HG03095 (cell line): ENCODE data around the gene XIRP2.

Experiments used
- ATAC-seq: cut with Tn5 transposase; IDR thresholded peaks from one replicate; pipeline ENCODE4 v1.9.1; 2021; ENCODE audit warnings: moderate library complexity; ENCODE audit not compliant: unreplicated experiment

The XIRP2 gene

DNA sequence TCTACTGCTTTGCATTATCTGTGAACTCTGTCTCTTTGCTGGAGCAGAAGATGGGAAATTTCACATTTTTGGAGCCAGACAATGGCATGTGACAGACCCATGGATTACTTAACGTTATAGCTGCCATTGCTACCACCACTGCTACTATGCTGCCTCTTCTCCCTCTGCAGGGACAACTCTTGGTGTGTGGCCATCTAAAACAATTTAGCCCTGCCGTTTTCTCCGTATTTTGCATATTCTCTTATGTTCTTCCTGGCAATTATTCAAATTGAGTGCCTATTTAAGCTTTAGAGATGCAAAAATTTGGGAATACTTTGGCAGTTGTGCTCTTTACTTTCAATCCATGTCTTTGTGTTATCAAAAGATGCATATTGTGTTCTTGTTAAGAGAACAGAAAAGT, 386.8 kb downstream of the XIRP2 start:
- ATAC-seq: no peak

DNA sequence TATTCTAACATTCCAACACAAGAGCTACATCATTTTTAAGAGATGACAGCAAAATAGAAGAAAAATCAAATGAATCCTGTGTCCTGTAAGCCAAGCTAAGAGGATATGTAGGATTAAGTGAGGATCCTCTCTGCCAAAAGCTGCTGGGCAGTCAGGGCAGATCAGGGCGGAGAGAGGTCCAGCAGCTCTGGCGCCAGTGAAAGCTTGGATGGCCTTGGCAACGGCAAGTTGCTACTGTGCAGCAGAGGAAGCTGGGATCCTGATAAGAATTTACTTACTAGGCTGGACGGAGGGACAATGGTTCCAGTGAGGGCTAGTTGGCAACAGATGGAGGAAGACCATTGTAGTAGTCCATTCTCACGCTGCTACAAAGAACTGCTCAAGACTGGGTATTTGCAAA, 391.5 kb downstream of the XIRP2 start:
- no peak for ATAC-seq

DNA sequence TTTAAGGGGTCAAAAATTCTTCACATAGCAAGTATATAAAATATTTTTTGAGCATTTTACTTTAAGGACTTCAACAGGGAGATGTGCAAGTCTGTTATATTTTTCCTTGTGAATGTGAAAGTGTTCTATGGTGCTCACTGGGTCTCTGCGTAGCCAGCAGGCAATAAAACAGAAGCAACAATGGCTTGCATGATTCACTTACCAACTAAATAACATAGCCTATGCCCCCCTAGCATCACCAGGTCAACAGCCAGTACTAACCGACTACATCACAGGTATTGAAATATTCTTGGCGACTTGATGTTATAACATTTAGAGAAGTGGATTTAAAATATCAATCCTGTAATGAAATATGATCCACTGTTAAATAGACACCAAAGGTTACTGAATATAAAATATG, 398.9 kb downstream of the XIRP2 start:
- ATAC-seq: no peak

DNA sequence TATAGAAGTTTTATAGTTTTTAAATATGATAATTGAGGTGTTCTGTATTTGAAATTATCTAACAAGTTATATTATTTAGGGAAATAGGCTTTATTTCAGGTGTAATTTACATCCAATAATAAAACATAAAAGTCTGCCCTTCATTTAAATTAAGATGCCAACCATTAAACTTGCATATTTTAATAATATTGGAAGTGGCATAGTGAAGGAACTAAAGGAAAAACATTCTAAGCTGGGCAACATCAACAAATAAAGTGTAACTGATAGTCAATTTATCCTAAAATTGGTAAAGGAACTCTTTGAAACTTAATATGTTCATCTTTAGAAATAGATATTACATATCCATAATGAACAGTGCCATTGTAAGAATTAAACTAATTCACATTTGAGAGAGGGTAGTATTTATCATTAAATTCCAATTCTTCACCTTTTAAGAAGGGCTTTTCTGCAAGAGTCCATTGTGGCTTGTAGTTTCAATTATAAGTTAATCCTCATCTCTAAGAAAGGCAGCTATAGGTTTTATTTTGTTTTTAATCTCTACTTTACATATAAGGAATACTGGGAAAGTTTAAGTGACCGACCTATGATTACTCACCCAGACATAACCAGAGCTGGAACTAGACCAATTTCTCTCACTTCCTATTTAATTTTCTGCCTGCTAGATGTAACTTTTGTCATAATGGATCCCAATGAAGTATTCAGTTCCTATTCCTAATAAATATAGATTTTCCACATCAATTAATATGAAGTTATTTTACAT, 401.6 kb downstream of the XIRP2 start:
- no peak for ATAC-seq

DNA sequence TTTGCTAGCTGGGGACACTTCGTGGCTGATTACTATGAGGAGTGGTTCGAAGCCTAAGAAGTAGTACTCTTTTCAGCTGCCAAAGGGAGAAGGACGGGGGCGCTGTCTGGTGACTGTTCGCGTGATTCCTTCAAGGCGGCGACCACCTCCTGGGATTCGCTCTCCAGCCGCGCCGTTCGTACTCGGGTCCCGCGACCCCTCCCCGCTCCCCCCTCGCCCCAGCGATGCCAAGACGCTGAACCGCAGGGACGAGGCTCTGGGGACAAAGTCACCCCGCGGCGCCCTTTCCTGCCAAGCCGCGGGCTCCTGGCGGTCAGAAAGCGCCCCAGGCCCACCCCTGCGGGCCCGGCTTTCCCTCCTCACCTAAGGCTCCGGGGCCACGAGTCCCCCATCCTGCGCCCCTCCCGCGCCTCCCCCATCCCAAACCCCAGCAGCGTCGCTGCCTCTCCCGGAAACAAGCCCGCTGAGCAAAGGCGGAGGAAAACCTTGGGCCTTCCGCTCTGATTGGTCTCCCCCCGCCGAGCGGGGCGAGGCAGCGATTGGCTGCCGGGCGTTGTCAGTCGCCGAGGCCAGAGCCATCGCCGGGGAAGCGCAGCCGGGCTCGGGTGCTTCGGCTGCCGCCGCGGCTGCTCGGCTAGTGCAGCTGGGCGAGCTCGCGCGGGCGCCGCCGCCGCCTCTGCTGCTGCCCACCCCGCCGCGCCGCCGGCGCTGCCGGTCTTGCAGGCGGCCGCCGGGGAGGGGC, 404.3 kb downstream of the XIRP2 start, which contains the start of gene B3GALT1:
Gene B3GALT1, plus strand, starts transcription at position 572 of the 742 bp plus-strand sequence.
- peak; percentile 100 for ATAC-seq

DNA sequence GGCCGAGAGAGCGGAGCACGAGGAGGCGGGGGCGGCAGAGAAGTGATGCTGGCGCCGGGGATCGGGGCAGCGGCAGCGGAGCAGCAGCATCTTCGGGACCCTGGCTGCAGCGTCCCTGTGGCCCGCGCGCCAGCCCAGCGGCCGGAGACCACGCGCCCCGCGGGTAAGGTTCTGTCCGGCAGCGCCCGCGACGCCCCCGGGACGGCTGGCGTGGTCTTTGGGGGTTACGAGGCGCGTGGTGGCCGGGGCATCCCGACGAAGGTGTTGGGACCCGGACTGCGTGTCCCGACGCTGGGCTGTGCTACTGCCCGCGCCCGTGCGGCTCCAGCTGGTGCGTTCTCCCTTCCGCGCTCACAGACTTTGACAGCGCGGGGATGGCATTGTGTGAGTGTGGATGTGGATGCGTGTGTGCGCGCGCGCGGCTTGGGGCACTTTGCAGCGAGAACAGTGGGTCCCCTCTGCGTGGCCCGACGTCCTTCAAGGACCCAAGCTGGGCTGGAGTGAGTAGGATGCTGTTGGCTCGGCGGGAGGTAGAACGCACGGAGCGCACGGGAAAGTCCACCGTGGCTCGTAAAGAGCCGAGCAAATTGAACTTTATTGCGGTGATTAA, 405.0 kb downstream of the XIRP2 start:
- no peak for ATAC-seq

DNA sequence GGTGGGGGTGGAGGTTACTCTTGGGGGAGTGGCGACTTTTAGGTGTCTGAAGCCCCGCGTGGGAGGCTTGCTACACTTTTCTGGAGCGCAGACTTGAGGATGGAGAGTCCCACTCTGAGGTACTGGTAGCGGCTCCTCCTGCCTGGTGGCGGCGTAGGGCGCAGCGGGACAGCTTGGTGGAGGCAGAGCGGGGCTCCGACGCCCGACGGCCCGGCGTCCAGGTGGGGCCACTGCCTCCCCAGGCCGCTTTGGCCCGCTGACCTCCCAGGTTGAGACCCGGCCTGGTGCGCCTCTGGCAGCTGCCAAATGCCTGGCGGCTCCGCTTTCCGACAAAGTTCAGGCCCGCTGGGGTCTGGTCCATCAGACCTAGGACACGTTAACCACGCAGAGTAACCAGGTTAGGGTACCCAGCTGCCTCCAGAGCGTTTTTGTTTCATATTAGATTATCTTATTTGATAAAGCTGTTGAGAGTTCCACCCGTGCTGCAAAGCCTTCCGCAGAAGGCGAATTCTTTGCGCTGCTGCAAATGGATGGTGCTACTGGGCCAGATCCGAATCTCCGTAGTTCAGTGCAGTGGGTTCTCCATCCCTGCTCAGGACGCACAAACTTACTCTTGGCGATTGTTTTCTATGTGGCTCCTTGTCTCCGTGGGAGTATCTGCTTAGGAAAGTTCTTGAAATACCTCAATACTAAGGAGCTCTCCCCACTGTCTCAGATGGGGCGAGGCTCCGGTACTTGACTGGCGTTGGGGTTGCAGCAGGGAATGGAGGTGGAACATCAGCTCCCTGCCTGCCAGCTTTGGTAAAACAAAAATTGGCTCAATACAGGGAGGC, 405.9 kb downstream of the XIRP2 start:
- ATAC-seq: no peak

- ATAC-seq: no peak
These were observed 406.5 kb downstream of the XIRP2 start for GRCh38 chr2:167294776-167295140.

GRCh38 chr2:167297292-167297691, 409.0 kb downstream of the XIRP2 start:
- no peak for ATAC-seq

DNA sequence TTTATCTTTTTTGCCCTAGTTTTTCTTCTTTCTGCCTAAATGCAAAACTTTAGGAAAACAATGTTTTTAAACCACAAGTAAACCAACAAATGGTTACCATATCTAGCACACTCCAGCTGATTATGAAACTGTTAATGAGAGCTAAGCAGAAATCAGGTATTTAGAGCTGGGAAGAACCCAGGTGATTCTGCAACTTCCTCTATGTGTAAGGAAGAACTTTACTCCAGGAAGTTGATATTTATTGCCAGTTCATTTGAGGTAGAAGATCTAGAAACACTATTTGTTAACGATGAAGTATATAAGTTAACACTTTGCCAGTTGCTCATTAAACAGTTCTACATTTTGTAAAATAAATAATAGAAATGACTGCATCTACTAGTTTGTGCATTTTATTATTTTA, 409.7 kb downstream of the XIRP2 start:
- ATAC-seq: no peak
